ENCODE measurements around the gene PAK6.

GRCh38 chr15:40293006-40293405 is 54.1 kb downstream of the PAK6 start:
- TF ChIP-seq CTCF (IDR thresholded peaks at IDR 0.05; ENCODE audit: low read depth, low read length, missing input control), result no peak
- no peak for TF ChIP-seq ZBTB33 (IDR thresholded peaks at IDR 0.05)
- no peak for TF ChIP-seq HNF4A (conservative IDR thresholded peaks at IDR 0.05)

Data from liver (tissue), 3 donors.